GM12873 (cell line): ENCODE measurements around the gene FAM89B.

Source experiments
- TF ChIP-seq, protein P1 (sequence below): IDR thresholded peaks from 2 replicates; pipeline ENCODE4 v1.5.1; 2012; ENCODE audit warnings: low read depth, mild to moderate bottlenecking, moderate library complexity, low read length, control low read depth; ENCODE audit not compliant: insufficient read depth; ENCODE audit errors: missing control alignments

Gene FAM89B

DNA sequence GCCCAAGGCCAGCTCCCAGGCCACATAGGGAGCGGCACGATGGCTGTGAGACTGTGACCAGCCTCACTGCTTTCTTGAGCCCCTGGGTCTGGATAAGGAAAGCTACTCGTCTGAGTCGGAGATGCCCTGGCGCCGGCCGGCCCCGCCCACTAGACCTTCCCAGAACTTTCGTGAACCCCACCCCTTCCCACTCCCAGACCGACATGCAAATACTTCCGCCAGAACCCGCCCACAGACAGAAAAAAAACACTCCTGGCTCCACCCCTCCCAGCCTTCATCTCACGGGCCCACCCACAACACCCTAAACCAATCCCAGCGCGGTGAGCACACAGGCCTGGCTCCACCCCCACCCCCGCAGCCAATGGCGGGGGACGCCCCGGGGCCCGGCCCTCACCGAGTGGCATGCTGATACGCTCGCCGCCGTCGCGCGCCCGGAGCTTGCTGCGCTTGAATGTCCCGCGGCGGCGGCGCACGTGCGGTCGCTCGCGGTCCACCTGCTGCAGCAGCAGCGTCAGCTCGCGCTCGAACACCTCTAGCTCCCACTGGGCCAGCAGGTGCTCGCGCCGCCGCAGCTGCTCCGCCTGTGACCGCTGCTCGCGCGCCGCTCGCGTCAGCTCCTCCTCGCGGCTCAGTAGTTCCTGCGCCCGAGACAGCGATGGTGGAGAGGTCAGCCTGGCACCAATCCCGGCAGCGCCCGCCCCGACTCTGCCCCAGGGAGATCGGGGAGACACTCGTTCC, 34.7 kb downstream of the FAM89B start:
- TF ChIP-seq, protein P1, sequence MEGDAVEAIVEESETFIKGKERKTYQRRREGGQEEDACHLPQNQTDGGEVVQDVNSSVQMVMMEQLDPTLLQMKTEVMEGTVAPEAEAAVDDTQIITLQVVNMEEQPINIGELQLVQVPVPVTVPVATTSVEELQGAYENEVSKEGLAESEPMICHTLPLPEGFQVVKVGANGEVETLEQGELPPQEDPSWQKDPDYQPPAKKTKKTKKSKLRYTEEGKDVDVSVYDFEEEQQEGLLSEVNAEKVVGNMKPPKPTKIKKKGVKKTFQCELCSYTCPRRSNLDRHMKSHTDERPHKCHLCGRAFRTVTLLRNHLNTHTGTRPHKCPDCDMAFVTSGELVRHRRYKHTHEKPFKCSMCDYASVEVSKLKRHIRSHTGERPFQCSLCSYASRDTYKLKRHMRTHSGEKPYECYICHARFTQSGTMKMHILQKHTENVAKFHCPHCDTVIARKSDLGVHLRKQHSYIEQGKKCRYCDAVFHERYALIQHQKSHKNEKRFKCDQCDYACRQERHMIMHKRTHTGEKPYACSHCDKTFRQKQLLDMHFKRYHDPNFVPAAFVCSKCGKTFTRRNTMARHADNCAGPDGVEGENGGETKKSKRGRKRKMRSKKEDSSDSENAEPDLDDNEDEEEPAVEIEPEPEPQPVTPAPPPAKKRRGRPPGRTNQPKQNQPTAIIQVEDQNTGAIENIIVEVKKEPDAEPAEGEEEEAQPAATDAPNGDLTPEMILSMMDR, result no peak

DNA sequence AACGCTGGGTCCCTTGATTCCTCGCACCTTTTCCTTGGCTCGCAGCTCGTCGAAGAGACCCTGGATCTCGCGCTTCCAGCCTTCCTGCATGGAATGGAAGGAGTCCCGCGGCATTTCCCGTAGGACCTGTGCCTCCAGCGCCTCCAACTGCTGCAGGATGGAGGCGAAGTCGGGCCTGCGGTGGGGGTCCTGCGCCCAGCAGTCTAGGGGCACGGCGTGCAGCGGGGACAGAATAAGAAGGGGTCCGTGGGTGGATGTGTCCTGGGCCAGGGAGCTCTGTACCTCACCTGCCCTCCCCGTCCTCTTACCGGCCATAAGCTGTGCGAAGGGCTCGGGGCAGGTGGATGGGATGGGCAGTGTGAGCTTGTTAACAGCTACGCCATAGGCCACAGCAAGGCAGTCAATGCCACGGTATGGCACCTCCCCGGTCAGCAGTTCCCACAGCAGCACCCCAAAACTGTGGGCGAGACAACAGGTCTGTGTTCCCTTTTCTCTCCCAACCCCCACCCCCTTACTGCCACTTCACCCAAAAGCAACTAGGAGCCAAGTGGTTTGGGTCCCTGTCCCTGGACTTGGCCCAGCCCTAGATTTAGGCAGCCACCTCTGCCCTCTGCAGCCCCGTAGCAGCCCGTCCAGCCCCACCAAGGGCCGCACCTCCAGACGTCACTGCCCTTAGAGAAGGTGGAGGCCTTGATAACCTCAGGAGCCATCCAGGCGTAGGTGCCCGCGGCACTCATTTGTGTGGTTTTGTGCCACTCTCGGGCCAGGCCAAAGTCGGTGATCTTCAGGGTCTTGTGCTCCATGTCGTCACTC, 35.5 kb downstream of the FAM89B start:
- TF ChIP-seq, protein P1, result no peak

DNA sequence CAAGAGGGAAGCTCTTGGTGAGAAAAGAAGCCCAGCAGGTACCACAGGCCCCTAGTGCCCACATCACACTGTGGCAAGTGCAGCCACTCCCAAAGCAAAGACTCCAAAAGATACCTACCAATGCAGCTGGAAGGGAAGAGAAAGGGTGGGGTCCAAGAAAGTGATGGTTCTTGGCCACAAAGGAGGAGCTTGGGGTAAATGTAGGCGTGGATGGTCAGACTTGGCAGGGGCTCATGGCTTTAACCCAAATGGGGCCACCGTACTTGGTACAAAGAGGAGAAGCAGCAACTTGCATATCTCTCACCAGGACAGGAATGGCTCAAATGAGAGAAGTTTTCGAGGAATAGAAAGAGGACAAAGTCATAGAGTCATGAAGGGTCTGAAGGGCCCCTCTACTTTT, 36.9 kb downstream of the FAM89B start:
- TF ChIP-seq, protein P1, result no peak

DNA sequence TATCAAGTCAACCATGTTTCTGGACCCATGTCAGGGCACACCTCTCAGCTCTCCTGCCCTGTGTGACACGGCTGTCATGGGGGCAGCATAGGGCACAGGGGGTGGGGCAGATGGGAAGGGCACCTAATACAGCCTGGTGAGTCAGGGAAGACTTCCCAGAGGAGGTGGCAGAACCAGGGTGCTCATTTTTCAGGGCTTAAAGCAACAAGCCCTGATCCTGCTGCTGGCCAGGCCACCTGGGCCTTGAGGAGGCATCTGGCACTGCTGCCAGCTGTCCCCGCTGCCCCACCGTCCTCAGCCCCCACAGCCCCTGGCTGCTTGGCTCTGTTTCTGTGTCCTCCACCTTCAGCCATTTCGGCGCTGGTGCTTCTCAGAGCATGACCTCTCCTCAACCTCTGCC, 37.3 kb downstream of the FAM89B start:
- TF ChIP-seq, protein P1, result no peak

DNA sequence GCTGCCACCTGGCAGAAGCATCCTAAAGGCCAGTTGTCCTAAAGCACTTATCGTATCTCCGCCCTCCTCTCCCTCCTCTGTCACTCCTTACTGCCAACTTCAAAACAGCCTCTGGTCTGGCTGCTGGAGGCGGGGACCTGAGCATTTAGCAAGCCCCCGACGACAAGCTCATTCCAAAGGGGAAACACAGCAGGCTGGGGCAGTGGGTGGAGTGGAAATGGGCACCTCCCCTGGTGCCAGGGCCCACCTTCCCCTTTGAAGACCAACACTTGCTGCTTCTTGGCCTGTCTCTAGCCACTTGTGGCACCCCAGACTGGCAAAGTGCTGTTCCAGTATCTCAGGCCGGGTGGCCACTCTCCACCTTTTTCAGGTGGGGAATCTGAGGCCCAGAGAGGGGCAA, 38.1 kb downstream of the FAM89B start:
- TF ChIP-seq, protein P1, result no peak

DNA sequence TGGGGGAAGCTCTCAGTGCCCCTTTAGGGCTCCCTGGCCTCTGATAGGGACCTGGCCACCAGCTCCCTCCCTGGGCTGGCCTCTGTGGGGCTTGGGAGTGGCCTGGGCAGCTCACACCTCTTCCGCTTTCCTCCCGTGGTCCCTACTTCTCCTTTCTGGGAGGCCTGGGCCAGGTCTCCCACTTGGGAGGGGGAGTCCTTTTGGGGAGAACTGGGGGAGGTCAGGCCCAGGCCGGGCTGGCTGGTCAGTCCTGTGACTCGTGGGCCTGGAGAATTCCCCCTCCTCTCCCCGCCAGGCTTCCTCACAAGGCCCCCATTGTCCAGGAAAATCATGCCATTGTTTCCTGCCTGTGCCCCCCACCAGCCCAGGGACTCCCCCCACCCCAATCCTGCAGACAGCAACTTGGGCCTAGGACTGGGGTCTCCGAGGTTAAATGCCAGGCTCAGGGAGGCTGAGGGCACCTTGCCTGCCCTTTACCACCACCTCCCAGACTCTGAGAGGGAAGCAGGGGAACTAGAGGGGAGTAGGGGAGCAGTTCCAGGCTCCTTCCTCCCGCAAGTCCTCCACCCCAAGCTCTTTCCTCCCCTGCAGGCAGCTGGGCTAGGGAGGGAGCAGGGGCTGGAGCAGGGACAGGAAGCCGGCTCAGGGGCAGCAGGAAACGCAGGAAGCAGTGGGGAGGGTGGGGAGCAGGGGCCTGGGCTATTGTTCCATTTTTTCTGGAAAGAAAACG, 38.9 kb downstream of the FAM89B start:
- TF ChIP-seq, protein P1, result no peak
